HepG2 (cell line): Measurements from ENCODE around the gene STK32A. TPM values are rescaled to one million over a fixed set of nuclear protein-coding genes. Genes with fewer than 3 reads are reported as not detected.

ENCODE experiments used
- ATAC-seq: fragments of 200-7000 bp; cut with Tn5 transposase; 3 replicates; pipeline ENCODE4 v1.9.1; 2020; ENCODE audit warnings: mild to moderate bottlenecking, moderate library complexity
- BruUV-seq: library from RNA; stranded (reverse); fragments of 400-500 nt; replicated peaks from 2 replicates; lab custom pipeline; 2021; lab: Mats Ljungman, UMichigan
- CTCF ChIA-PET: fragments of 300-600 bp; formaldehyde crosslinking; extraction: SDS; loops from one replicate; lab custom pipeline; 2021; ENCODE audit warnings: low total read pairs, inconsistent platforms, low intra/inter-chr PET ratio; lab: Yijun Ruan, JAX
- POLR2A ChIA-PET: fragments of 350-600 bp; sonication (Branson Sonifier 250); formaldehyde crosslinking; loops from one replicate; lab custom pipeline; 2020; ENCODE audit warnings: antibody characterized with exemption, inconsistent platforms; lab: Yijun Ruan, JAX
- DNase-seq: peaks from one replicate; pipeline ENCODE4 v3.0.0-alpha.2; 2015; ENCODE audit warnings: low spot score
- FAIRE-seq: peaks from 3 replicates; lab custom pipeline; 2011; peaks lifted over from hg19 to GRCh38; lab: Jason Lieb, UNC
- H2AFZ ChIP-seq: one replicate; pipeline ENCODE4 v1.6.1; 2011; ENCODE audit warnings: low read length, inconsistent platforms
- H3K27ac ChIP-seq: fragments of 300-600 bp; 3 replicates; pipeline ENCODE4 v1.8.0; 2011; ENCODE audit warnings: mixed run types, mild to moderate bottlenecking, mixed read lengths, low read length, inconsistent platforms; ENCODE audit not compliant: insufficient read depth; ENCODE audit errors: extremely low read length
- H3K27me3 ChIP-seq, 2 experiments: fragments of 200-600 bp in 1 of 2; 2 replicates in 1 of 2; 3 replicates in 1 of 2; pipeline versions ENCODE4 v1.6.0 to v1.8.0; 2011; ENCODE audit warnings: low read length in 2 of 2, mild to moderate bottlenecking in 2 of 2, moderate library complexity in 2 of 2, inconsistent platforms in 1 of 2; ENCODE audit not compliant: insufficient read depth in 2 of 2, control insufficient read depth in 1 of 2
- H3K36me3 ChIP-seq, 2 experiments: fragments of 200-600 bp in 1 of 2; replicated peaks in 1 of 2; 2 replicates in 1 of 2; 3 replicates in 1 of 2; pipeline versions ENCODE4 v1.5.1 to v1.8.0; 2011; ENCODE audit warnings: low read length in 2 of 2, inconsistent platforms in 1 of 2; ENCODE audit not compliant: insufficient read depth in 2 of 2, control insufficient read depth in 1 of 2
- H3K4me1 ChIP-seq: 2 replicates; pipeline ENCODE4 v1.5.1; 2012; ENCODE audit warnings: low read length, inconsistent platforms; ENCODE audit not compliant: insufficient read depth
- H3K4me2 ChIP-seq: 2 replicates; pipeline ENCODE4 v1.6.0; 2011; ENCODE audit warnings: low read depth, low read length, inconsistent platforms
- H3K4me3 ChIP-seq, 3 experiments: fragments of 200-600 bp in 1 of 3; sonication (generic), shearing (Covaris generic) in 1 of 3; replicated peaks in 1 of 3; 2 replicates each; pipeline ENCODE4 v1.5.1; 2011 to 2016; ENCODE audit warnings: low read length in 3 of 3, inconsistent platforms in 2 of 3, low read depth in 2 of 3, mild to moderate bottlenecking in 2 of 3, control low read depth in 1 of 3, mixed read lengths in 1 of 3; ENCODE audit not compliant: insufficient read depth in 1 of 3
- H3K79me2 ChIP-seq: one replicate; pipeline ENCODE4 v1.6.1; 2011; ENCODE audit warnings: low read length, inconsistent platforms; ENCODE audit not compliant: insufficient read depth
- H3K9ac ChIP-seq: 2 replicates; pipeline ENCODE4 v1.6.0; 2011; ENCODE audit warnings: mild to moderate bottlenecking, low read depth, low read length, inconsistent platforms; ENCODE audit not compliant: insufficient read depth
- H3K9me3 ChIP-seq: 2 replicates; pipeline ENCODE4 v1.5.1; 2012; ENCODE audit warnings: mild to moderate bottlenecking, low read length
- H4K20me1 ChIP-seq: 2 replicates; pipeline ENCODE4 v1.6.0; 2011; ENCODE audit warnings: inconsistent platforms, mild to moderate bottlenecking, low read length, moderate library complexity; ENCODE audit not compliant: insufficient read depth
- FOXO4 ChIP-seq: sonication (generic); formaldehyde crosslinking; conservative IDR thresholded peaks from 2 replicates; pipeline ENCODE4 v1.8.1; 2023; ENCODE audit warnings: missing genetic modification reagents
- HOXA9 ChIP-seq: sonication (generic); formaldehyde crosslinking; IDR thresholded peaks from 2 replicates; pipeline ENCODE4 v1.8.1; 2022; ENCODE audit warnings: missing genetic modification reagents, mild to moderate bottlenecking, moderate library complexity, borderline replicate concordance
- MAFK ChIP-seq, 2 experiments: IDR thresholded peaks in 1 of 2; conservative IDR thresholded peaks in 1 of 2; 2 replicates each; pipeline ENCODE4 v1.6.1; 2011; ENCODE audit warnings: improper control_type of control experiment in 2 of 2, low read length in 2 of 2
- MYC ChIP-seq: sonication (generic); formaldehyde crosslinking; IDR thresholded peaks from 2 replicates; pipeline ENCODE4 v1.9.0; 2021; ENCODE audit warnings: missing genetic modification reagents, borderline replicate concordance
- NR2C2 ChIP-seq: sonication (generic); formaldehyde crosslinking; IDR thresholded peaks from 2 replicates; pipeline ENCODE4 v1.4.0; 2020; ENCODE audit warnings: missing genetic modification reagents, mild to moderate bottlenecking, moderate library complexity, borderline replicate concordance
- SP5 ChIP-seq: IDR thresholded peaks from 2 replicates; pipeline ENCODE4 v1.6.1; 2016; ENCODE audit warnings: low read depth, borderline replicate concordance
- STAG1 ChIP-seq: sonication (generic); formaldehyde crosslinking; IDR thresholded peaks from 2 replicates; pipeline ENCODE4 v1.4.0; 2020; ENCODE audit warnings: missing genetic modification reagents
- TCF7L2 ChIP-seq: IDR thresholded peaks from 2 replicates; pipeline ENCODE4 v1.6.1; 2011; ENCODE audit warnings: mild to moderate bottlenecking, low read depth, low read length, moderate library complexity
- ZNF713 ChIP-seq: sonication (generic); formaldehyde crosslinking; IDR thresholded peaks from 2 replicates; pipeline ENCODE4 v1.4.0; 2020; ENCODE audit warnings: mild to moderate bottlenecking, missing genetic modification reagents
- WGBS: methylation state at CpG from one replicate; pipeline ENCODE4 v1.1.6; 2017; ENCODE audit warnings: low lambda C conversion rate; 5-methylcytosine and 5-hydroxymethylcytosine counted together
- in situ Hi-C: cut with HindIII; loops from 2 replicates; pipeline ENCODE4 v1.10.0; 2017; ENCODE audit warnings: low pct_unique_long_range_greater_than_20kb; ENCODE audit not compliant: extremely low pct_ligation_motif_present
- intact Hi-C: fragments of 100-400 bp; cut with micrococcal nuclease; formaldehyde crosslinking; loops from one replicate; pipeline ENCODE4 v1.10.0; 2022; ENCODE audit not compliant: unreplicated experiment
- polyA plus RNA-seq, 8 experiments: library from polyadenylated mRNA; depleted of rRNA in 3 of 8; stranded (reverse) in 7 of 8; unstranded in 1 of 8; fragments of >200 nt; fragmentation: Illumina TruSeq in 4 of 8; extraction: Trizol in 4 of 8; gene quantifications; 2 replicates each; pipeline versions ENCODE4 v1.2.1 to v1.2.3, GENCODE V29; 2011 to 2016; ENCODE audit warnings: low read depth in 4 of 8, missing spikeins in 1 of 8, mixed read lengths in 1 of 8; ENCODE audit not compliant: insufficient read depth in 1 of 8
- total RNA-seq, 5 experiments: library from RNA; depleted of rRNA; stranded (reverse); fragments of >200 nt; fragmentation: Illumina TruSeq; extraction: Trizol; gene quantifications; 2 replicates each; pipeline ENCODE4 v1.2.3, GENCODE V29; 2016; ENCODE audit warnings: low read depth in 1 of 5
- TF ChIP-seq, protein P1 (sequence below): sonication (generic); formaldehyde crosslinking; IDR thresholded peaks from 2 replicates; pipeline ENCODE4 v1.4.0; 2020; ENCODE audit warnings: missing genetic modification reagents, borderline replicate concordance

STK32A gene
- total and polyA plus RNA-seq, 2 of the 13 experiments (the other 11 are each of a cell fraction or from before 2014, with no cell fraction given) = not detected

- Histone ChIP-seq H3K4me2 (no peak overlapping the region), H2AFZ (no peak overlapping the region), H3K79me2 (no peaks in the 10 kb centered on the region), H3K36me3 (no peaks in the 10 kb centered on the region), H3K9ac (no peak overlapping the region), H3K9me3 (no peaks in the 10 kb centered on the region), H3K4me1 (no peaks in the 10 kb centered on the region), H3K4me3 (no peak overlapping the region), H3K27ac (no peak overlapping the region), H4K20me1 (no peaks in the 10 kb centered on the region), H3K27me3 (no peaks in the 10 kb centered on the region)
- ChIA-PET CTCF (no interaction called here), POLR2A (no interaction called here)
- in situ Hi-C loops = no loop called here
- no peak for DNase-seq
- no peak for ATAC-seq
- TF ChIP-seq TCF7L2 (no peak), ZNF713 (no peak), STAG1 (CRISPR knock-in tag) (peak; percentile 39; the same call in 1 of the 2 replicates), MAFK (conservative IDR thresholded peaks at IDR 0.05 in 1 of 2, IDR thresholded peaks at IDR 0.05 in 1 of 2; ENCODE audit: low read length in 2 of 2) (no peak)
- BruUV-seq = no TSS peak
- no peak for FAIRE-seq
- intact Hi-C loops = loop anchor here (1.0 kb wide), 1 partner anchor 146 kb away; no protein-coding TSS in a partner anchor
- WGBS = 0% methylated on average over 2 of the region's 2 CpGs
These were observed 135.0 kb downstream of the STK32A start for GRCh38 chr5:147369742-147370374.

GRCh38 chr5:147371290-147371689, 136.5 kb downstream of the STK32A start:
- POLR2A ChIA-PET = no interaction called here
- in situ Hi-C loops = no loop called here
- FAIRE-seq = no peak

More at GRCh38 chr5:147371290-147371689, 136.5 kb downstream of the STK32A start:
- no peaks in the 10 kb centered on the region for H4K20me1 ChIP-seq
- DNase-seq = no peak
- H3K9me3 ChIP-seq = no peaks in the 10 kb centered on the region
- CTCF ChIA-PET = no interaction called here
- H3K4me3 ChIP-seq = no peak overlapping the region
- H3K27me3 ChIP-seq = no peaks in the 10 kb centered on the region
- ATAC-seq = no peak
- no peaks in the 10 kb centered on the region for H3K4me1 ChIP-seq
- intact Hi-C loops = no loop called here
- no peak overlapping the region for H2AFZ ChIP-seq
- H3K36me3 ChIP-seq = no peaks in the 10 kb centered on the region
- TF ChIP-seq SP5 (CRISPR knock-in tag) (no peak), NR2C2 (CRISPR knock-in tag) (no peak), HOXA9 (no peak), MYC (CRISPR knock-in tag) (no peak), FOXO4 (CRISPR knock-in tag) (no peak)
- TF ChIP-seq, protein P1, sequence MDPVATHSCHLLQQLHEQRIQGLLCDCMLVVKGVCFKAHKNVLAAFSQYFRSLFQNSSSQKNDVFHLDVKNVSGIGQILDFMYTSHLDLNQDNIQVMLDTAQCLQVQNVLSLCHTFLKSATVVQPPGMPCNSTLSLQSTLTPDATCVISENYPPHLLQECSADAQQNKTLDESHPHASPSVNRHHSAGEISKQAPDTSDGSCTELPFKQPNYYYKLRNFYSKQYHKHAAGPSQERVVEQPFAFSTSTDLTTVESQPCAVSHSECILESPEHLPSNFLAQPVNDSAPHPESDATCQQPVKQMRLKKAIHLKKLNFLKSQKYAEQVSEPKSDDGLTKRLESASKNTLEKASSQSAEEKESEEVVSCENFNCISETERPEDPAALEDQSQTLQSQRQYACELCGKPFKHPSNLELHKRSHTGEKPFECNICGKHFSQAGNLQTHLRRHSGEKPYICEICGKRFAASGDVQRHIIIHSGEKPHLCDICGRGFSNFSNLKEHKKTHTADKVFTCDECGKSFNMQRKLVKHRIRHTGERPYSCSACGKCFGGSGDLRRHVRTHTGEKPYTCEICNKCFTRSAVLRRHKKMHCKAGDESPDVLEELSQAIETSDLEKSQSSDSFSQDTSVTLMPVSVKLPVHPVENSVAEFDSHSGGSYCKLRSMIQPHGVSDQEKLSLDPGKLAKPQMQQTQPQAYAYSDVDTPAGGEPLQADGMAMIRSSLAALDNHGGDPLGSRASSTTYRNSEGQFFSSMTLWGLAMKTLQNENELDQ (CRISPR knock-in tag) = no peak
- TF ChIP-seq, all 625 proteins: peak for 0
- Histone ChIP-seq H3K27ac (no peak overlapping the region), H3K79me2 (no peaks in the 10 kb centered on the region), H3K4me2 (no peak overlapping the region), H3K9ac (no peak overlapping the region)
- BruUV-seq = no TSS peak
